Measurements from ENCODE around the gene SPARC.
"Not testable (repeated sequence)": the region's sequence is repeated elsewhere in the genome, so short reads cannot be mapped to it uniquely, and the experiment has no call there.

The SPARC gene

GRCh38 chr5:151683444-151683843 lies 3.3 kb downstream of the SPARC start:
- H3K27ac ChIP-seq (ENCODE audit: low read length): no peak overlapping the region
- H3K4me2 ChIP-seq (ENCODE audit: low read length): no peak overlapping the region
- no peak overlapping the region for H2AFZ ChIP-seq (ENCODE audit: low read depth, low read length)
- H3K4me3 ChIP-seq (ENCODE audit: low read length): no peak overlapping the region
- H3K4me1 ChIP-seq (ENCODE audit: low read length): peaks cover 11% of the 10 kb centered on the region
- TF ChIP-seq EZH2phosphoT487 (IDR thresholded peaks at IDR 0.05; ENCODE audit: low read depth): no peak
- no peak for TF ChIP-seq CTCF (IDR thresholded peaks at IDR 0.05; ENCODE audit: low read depth, low read length)
- H3K9ac ChIP-seq (ENCODE audit: low read length): no peak overlapping the region
- H3K27me3 ChIP-seq (ENCODE audit: low read depth, low read length): no peaks in the 10 kb centered on the region
- H3K79me2 ChIP-seq (ENCODE audit: low read length): no peaks in the 10 kb centered on the region
- H4K20me1 ChIP-seq (ENCODE audit: insufficient read depth, low read length): no peaks in the 10 kb centered on the region
- no peaks in the 10 kb centered on the region for H3K9me3 ChIP-seq (ENCODE audit: insufficient read depth, low read length)
- H3K36me3 ChIP-seq (replicated peaks; ENCODE audit: low read depth, low read length): no peaks in the 10 kb centered on the region

- H3K27ac ChIP-seq (ENCODE audit: low read length): no peak overlapping the region
- no peaks in the 10 kb centered on the region for H3K9me3 ChIP-seq (ENCODE audit: insufficient read depth, low read length)
- H3K36me3 ChIP-seq (replicated peaks; ENCODE audit: low read depth, low read length): no peaks in the 10 kb centered on the region
- no peak overlapping the region for H3K9ac ChIP-seq (ENCODE audit: low read length)
- no peak overlapping the region for H2AFZ ChIP-seq (ENCODE audit: low read depth, low read length)
- H3K4me2 ChIP-seq (ENCODE audit: low read length): no peak overlapping the region
- H3K79me2 ChIP-seq (ENCODE audit: low read length): no peaks in the 10 kb centered on the region
- H3K4me3 ChIP-seq (ENCODE audit: low read length): no peak overlapping the region
- H3K27me3 ChIP-seq (ENCODE audit: low read depth, low read length): no peaks in the 10 kb centered on the region
- H3K4me1 ChIP-seq (ENCODE audit: low read length): peaks cover 11% of the 10 kb centered on the region
- no peaks in the 10 kb centered on the region for H4K20me1 ChIP-seq (ENCODE audit: insufficient read depth, low read length)
- no peak for TF ChIP-seq EZH2phosphoT487 (IDR thresholded peaks at IDR 0.05; ENCODE audit: low read depth)
- no peak for TF ChIP-seq CTCF (IDR thresholded peaks at IDR 0.05; ENCODE audit: low read depth, low read length)
Observed at GRCh38 chr5:151682751-151683331, 3.9 kb downstream of the SPARC start.

GRCh38 chr5:151682240-151682639 lies 4.5 kb downstream of the SPARC start:
- H3K36me3 ChIP-seq (replicated peaks; ENCODE audit: low read depth, low read length): no peaks in the 10 kb centered on the region

GRCh38 chr5:151680944-151681427 lies 5.7 kb downstream of the SPARC start:
- Histone ChIP-seq H3K9ac (ENCODE audit: low read length) (no peak overlapping the region), H3K9me3 (ENCODE audit: insufficient read depth, low read length) (no peaks in the 10 kb centered on the region), H3K4me3 (ENCODE audit: low read length) (no peak overlapping the region), H3K36me3 (replicated peaks; ENCODE audit: low read depth, low read length) (no peaks in the 10 kb centered on the region), H3K27me3 (ENCODE audit: low read depth, low read length) (no peaks in the 10 kb centered on the region), H2AFZ (ENCODE audit: low read depth, low read length) (no peak overlapping the region), H3K27ac (ENCODE audit: low read length) (no peak overlapping the region), H3K4me2 (ENCODE audit: low read length) (no peak overlapping the region), H4K20me1 (ENCODE audit: insufficient read depth, low read length) (no peaks in the 10 kb centered on the region), H3K4me1 (ENCODE audit: low read length) (no peaks in the 10 kb centered on the region), H3K79me2 (ENCODE audit: low read length) (no peaks in the 10 kb centered on the region)
- TF ChIP-seq EZH2phosphoT487 (IDR thresholded peaks at IDR 0.05; ENCODE audit: low read depth) (no peak), CTCF (IDR thresholded peaks at IDR 0.05; ENCODE audit: low read depth, low read length) (no peak)

More at GRCh38 chr5:151682240-151682639, 4.5 kb downstream of the SPARC start:
- Histone ChIP-seq H3K4me1 (ENCODE audit: low read length) (peaks cover 11% of the 10 kb centered on the region), H3K9me3 (ENCODE audit: insufficient read depth, low read length) (no peaks in the 10 kb centered on the region), H3K79me2 (ENCODE audit: low read length) (no peaks in the 10 kb centered on the region), H3K27me3 (ENCODE audit: low read depth, low read length) (no peaks in the 10 kb centered on the region), H3K4me2 (ENCODE audit: low read length) (no peak overlapping the region), H2AFZ (ENCODE audit: low read depth, low read length) (no peak overlapping the region), H3K9ac (ENCODE audit: low read length) (no peak overlapping the region), H4K20me1 (ENCODE audit: insufficient read depth, low read length) (no peaks in the 10 kb centered on the region), H3K4me3 (ENCODE audit: low read length) (no peak overlapping the region), H3K27ac (ENCODE audit: low read length) (no peak overlapping the region)
- TF ChIP-seq EZH2phosphoT487 (IDR thresholded peaks at IDR 0.05; ENCODE audit: low read depth): no peak

- not testable (repeated sequence) for H3K4me1 ChIP-seq (ENCODE audit: low read length); H2AFZ ChIP-seq (ENCODE audit: low read depth, low read length); H3K9ac ChIP-seq (ENCODE audit: low read length); H3K79me2 ChIP-seq (ENCODE audit: low read length); H3K27me3 ChIP-seq (ENCODE audit: low read depth, low read length); H3K27ac ChIP-seq (ENCODE audit: low read length); H3K4me2 ChIP-seq (ENCODE audit: low read length); H3K4me3 ChIP-seq (ENCODE audit: low read length); H3K9me3 ChIP-seq (ENCODE audit: insufficient read depth, low read length); H3K36me3 ChIP-seq (replicated peaks; ENCODE audit: low read depth, low read length); H4K20me1 ChIP-seq (ENCODE audit: insufficient read depth, low read length)
Observed at GRCh38 chr5:151680156-151680505, 6.6 kb downstream of the SPARC start.

Measured in OCI-LY3 (cell line).